ENCODE measurements around the gene FES. TPM values are rescaled to one million over a fixed set of nuclear protein-coding genes. Genes with fewer than 3 reads are reported as not detected.
A peak's percentile ranks its signal among the peaks of the same experiment; 100 is the strongest.

Gene FES
- total and polyA plus RNA-seq, 2 donors from 2014 or later: 9.3 to 33.5 TPM

GRCh38 chr15:90934256-90934948, 50.1 kb downstream of the FES start:
- Histone ChIP-seq H3K4me1 (ENCODE audit: control insufficient read depth in 2 of 3, insufficient read depth in 2 of 3, low read depth in 1 of 3, low read length in 3 of 3) (peaks cover 0 to 34% (median 14%) of the 10 kb centered on the region in 3 donors), H3K4me3 (ENCODE audit: low read length in 3 of 3) (peak overlapping the region; percentile 38 to 81 (median 72)), H3K9me3 (ENCODE audit: control insufficient read depth in 2 of 3, insufficient read depth in 1 of 3, low read length in 3 of 3) (no peaks in the 10 kb centered on the region), H3K27ac (ENCODE audit: low read depth in 2 of 2, low read length in 2 of 2) (peak overlapping the region; percentile 53 to 54), H3K9ac (ENCODE audit: low read length in 3 of 3) (peak overlapping the region in 2 of 3 donors; percentile 30 to 62), H3K36me3 (ENCODE audit: control insufficient read depth in 2 of 3, insufficient read depth in 3 of 3, low read length in 3 of 3) (peaks cover 0 to 3% (median 2%) of the 10 kb centered on the region in 3 donors), H3K27me3 (ENCODE audit: control insufficient read depth, insufficient read depth, low read length) (no peaks in the 10 kb centered on the region)
- FAIRE-seq (no peak), DNase-seq (peak; percentile 90 to 94 (median 93))
- TF ChIP-seq CTCF (IDR thresholded peaks at IDR 0.05; ENCODE audit: borderline replicate concordance, extremely low read depth, insufficient read depth): peak; percentile 82
- intact Hi-C loops (cut with DNase I): no loop called here

GRCh38 chr15:90934949-90935751, 50.8 kb downstream of the FES start, which contains the start of gene UNC45A:
Gene UNC45A, plus strand, starts transcription at chr15:90935285. Its CDS starts 40 bp downstream, at chr15:90935325.
- H3K9ac ChIP-seq (ENCODE audit: low read length in 3 of 3): peak within 1 kb of the TSS; percentile 30 to 87 (median 35)
- H3K9me3 ChIP-seq (ENCODE audit: control insufficient read depth in 2 of 3, insufficient read depth in 1 of 3, low read length in 3 of 3): no peaks in the 10 kb centered on the region
- H3K4me1 ChIP-seq (ENCODE audit: control insufficient read depth in 2 of 3, insufficient read depth in 2 of 3, low read depth in 1 of 3, low read length in 3 of 3): peaks cover 0 to 34% (median 14%) of the 10 kb centered on the region in 3 donors
- FAIRE-seq: no peak
- no peak for TF ChIP-seq CTCF (IDR thresholded peaks at IDR 0.05; ENCODE audit: borderline replicate concordance, extremely low read depth, insufficient read depth)
- peak; percentile 93 to 98 (median 96) for DNase-seq
- H3K36me3 ChIP-seq (ENCODE audit: control insufficient read depth in 2 of 3, insufficient read depth in 3 of 3, low read length in 3 of 3): peaks cover 2 to 11% (median 7%) of the 10 kb centered on the region in 3 donors
- H3K4me3 ChIP-seq (ENCODE audit: low read length in 3 of 3): peak within 1 kb of the TSS; percentile 38 to 81 (median 72)
- H3K27me3 ChIP-seq (ENCODE audit: control insufficient read depth, insufficient read depth, low read length): no peaks in the 10 kb centered on the region
- intact Hi-C loops (cut with DNase I): no loop called here
- H3K27ac ChIP-seq (ENCODE audit: low read depth in 2 of 2, low read length in 2 of 2): peak within 1 kb of the TSS; percentile 62 to 67

- FAIRE-seq: no peak
- Histone ChIP-seq H3K9me3 (ENCODE audit: control insufficient read depth in 2 of 3, insufficient read depth in 1 of 3, low read length in 3 of 3) (no peaks in the 10 kb centered on the region), H3K27ac (ENCODE audit: low read depth in 2 of 2, low read length in 2 of 2) (no peak overlapping the region), H3K4me1 (ENCODE audit: control insufficient read depth in 2 of 3, insufficient read depth in 2 of 3, low read depth in 1 of 3, low read length in 3 of 3) (peaks cover 0 to 21% (median 7%) of the 10 kb centered on the region in 3 donors), H3K27me3 (ENCODE audit: control insufficient read depth, insufficient read depth, low read length) (no peaks in the 10 kb centered on the region), H3K9ac (ENCODE audit: low read length in 3 of 3) (no peak overlapping the region), H3K4me3 (ENCODE audit: low read length in 3 of 3) (no peak overlapping the region), H3K36me3 (ENCODE audit: control insufficient read depth in 2 of 3, insufficient read depth in 3 of 3, low read length in 3 of 3) (peaks cover 8 to 20% (median 18%) of the 10 kb centered on the region in 3 donors)
- intact Hi-C loops (cut with DNase I): no loop called here
- DNase-seq: no peak
- TF ChIP-seq CTCF (IDR thresholded peaks at IDR 0.05; ENCODE audit: borderline replicate concordance, extremely low read depth, insufficient read depth): no peak
These were observed 52.5 kb downstream of the FES start for GRCh38 chr15:90936823-90937222.

Measured in kidney (tissue), 14 donors.